Myocyte (in vitro differentiated cells): ENCODE measurements around the gene POM121. TPM values are rescaled to one million over a fixed set of nuclear protein-coding genes. Genes with fewer than 3 reads are reported as not detected.
"Not testable (repeated sequence)": the region's sequence is repeated elsewhere in the genome, so short reads cannot be mapped to it uniquely, and the experiment has no call there.

Source experiments
- DNase-seq: peaks from one replicate; pipeline ENCODE4 v3.0.0-alpha.2; 2012; ENCODE audit warnings: low read depth
- total RNA-seq: library from RNA; depleted of rRNA; stranded (reverse); fragments of >200 nt; gene quantifications from 2 replicates; pipeline ENCODE4 v1.2.3, GENCODE V29; 2014

The POM121 gene
- total RNA-seq, 1 donor from 2014 or later: 8.1 TPM

DNA sequence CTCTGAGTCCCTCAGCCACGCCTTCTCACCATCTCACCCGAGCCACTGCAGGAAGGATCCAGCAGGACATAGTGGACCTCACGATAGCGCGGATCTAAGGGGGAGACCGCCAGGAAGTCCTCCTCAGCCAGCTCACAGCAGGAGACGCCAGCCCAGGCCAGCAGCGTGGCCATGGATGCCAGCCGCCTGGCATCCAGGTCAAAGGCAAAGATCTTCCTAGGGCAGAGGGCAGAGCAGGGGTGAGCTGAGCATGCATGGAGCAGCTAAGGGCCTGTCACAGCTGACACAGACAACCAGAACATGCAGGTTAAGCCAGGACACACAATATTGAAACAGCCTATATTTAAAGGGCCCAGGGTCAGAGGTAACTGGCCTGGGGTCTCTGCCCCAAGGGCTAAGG is 24.4 kb downstream of the POM121 start:
- DNase-seq: not testable (repeated sequence)

DNA sequence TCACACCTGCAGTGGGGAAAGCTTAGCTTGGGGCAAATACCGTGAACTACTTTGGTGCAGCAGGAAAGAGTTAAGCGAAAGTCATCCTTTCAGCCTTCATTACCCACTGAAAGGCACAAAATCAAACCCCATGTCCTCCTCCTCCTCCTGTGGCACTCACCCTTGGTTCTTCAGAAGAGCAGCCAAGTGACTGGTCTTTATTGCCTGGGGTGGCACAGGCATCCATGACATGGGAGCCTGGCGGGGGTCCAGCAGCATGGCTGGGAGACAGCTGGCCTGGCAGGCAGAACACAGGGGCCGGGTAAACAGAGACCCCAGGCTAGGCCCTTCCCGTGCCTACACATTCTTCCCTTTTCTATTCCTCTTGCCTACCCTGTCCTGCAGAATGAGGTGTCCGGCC is 24.8 kb downstream of the POM121 start:
- DNase-seq: peak; percentile 70

DNA sequence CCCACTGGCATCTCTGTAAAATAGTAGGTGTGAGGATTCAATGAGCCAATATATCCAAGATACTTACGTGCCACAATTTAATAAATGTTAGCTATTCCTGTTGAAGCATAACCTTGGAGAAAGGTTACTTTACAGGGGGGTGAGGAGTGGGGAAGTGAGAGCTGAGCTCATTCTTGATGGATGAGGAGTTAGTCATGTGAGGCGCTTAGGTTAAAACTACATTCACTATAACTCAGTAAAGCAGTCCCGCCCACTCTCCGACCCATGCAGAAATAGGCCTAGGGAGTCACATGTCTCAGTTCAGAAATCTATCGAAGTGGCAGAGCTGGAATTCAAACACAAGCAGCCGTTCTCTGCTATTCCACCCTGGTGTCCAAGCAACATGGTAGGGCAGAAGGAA is 25.5 kb downstream of the POM121 start:
- not testable (repeated sequence) for DNase-seq

DNA sequence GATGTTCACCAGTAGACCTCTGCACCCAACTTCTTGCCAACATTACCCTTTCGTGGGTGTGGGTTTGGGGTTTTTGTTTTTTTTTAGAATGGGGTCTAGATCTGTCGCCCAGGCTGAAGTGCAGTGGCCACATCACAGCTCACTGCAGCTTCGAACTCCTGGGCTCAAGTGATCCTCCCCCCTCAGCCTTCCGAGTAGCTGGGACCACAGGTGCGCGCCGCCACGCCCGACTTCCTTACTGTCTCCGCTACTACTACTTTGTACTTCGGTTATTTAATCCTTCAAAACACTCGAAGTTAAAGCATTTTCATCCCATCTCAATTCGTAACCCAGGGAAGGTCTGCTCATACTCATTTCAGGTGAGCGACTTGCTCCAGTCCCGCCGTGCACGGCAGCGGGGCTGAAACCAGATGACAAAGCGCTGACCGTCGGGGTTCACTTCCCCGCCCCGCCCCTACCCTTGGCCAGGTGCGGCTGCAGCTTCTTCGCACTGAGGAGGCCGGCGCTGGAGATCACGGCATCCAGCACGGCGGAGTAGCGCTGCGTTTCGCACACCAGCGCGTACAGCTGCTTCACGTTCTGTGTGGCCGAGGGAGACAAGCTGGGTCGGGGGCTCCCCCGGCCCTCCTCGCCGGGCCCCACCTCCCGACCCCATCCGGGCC is 29.1 kb downstream of the POM121 start:
- not testable (repeated sequence) for DNase-seq

- DNase-seq: not testable (repeated sequence)
These were observed 29.8 kb downstream of the POM121 start for GRCh38 chr7:72954563-72955198.

DNA sequence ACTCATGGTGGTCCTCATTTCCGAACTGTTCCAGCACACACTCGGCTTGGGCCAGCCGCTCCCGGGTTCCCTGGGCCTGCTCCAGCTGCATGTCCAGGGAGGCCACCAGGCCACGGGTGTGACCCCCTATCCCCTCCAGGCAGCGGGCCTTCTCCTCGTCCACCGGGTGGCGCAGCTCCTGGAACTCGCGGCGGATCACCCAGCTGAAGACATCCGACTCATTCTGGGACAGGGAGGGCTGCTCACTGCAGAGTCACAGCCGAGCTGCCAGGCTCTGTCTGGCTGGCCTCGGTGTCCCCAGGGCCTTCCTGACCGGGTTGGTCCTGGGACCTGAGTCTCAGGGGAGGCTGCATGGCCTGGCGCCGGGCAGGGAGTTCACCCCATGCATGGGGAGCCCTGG is 35.1 kb downstream of the POM121 start:
- DNase-seq: not testable (repeated sequence)

DNA sequence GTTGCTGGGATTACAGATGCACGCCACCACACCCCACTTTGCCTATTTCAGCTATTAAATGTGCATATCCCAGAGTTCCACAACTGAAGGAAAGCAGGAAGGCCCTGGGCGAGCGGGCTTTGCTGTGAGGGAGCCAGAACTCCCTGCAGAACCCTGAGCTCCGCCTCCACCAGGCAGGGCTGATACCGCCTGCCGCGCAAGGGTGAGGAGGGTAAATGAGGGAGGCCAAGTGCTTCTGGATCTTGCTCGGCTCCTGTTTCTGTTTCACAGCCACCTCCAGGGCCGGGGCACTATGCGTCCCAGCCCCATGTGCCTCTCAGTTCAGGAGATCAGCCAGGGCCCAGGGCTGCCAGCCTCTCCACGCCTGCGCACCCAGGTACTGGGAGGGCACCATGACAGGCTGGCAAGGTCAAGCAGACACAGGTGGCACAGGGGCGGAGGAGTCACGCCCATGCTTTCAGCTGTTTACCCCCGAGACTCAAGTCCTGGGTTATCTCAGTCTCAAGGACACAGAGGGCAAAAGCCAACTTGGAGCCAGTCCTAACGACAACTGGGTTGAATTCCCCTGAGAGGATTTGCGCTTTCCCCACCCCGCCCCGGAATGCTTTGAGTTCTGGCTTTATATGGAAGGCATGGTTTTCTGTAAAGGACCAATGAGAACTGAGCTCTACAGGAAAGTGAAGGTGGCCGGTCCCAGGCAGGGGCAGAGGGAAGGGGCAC is 35.9 kb downstream of the POM121 start:
- DNase-seq: not testable (repeated sequence)

DNA sequence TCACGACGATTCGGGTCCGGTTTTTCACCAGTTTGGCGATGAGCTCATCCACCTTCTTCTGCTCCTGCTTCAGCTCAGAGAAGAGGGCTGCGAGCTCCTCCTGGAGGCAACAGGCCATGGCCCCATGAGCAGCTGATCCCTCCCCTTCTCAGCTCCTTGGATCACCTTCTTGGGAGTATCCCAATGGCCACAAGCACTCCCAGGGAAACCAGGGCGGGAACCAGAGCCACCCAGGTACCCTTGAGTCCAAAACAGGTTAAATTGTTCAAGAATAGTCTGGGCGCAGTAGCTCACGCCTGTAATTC is 36.4 kb downstream of the POM121 start:
- DNase-seq: not testable (repeated sequence)

GRCh38 chr7:72963056-72963455 is 38.2 kb downstream of the POM121 start:
- not testable (repeated sequence) for DNase-seq

- DNase-seq: not testable (repeated sequence)
These were observed 40.5 kb downstream of the POM121 start for GRCh38 chr7:72965186-72965975.

GRCh38 chr7:72966892-72967291 is 42.0 kb downstream of the POM121 start:
- not testable (repeated sequence) for DNase-seq

DNA sequence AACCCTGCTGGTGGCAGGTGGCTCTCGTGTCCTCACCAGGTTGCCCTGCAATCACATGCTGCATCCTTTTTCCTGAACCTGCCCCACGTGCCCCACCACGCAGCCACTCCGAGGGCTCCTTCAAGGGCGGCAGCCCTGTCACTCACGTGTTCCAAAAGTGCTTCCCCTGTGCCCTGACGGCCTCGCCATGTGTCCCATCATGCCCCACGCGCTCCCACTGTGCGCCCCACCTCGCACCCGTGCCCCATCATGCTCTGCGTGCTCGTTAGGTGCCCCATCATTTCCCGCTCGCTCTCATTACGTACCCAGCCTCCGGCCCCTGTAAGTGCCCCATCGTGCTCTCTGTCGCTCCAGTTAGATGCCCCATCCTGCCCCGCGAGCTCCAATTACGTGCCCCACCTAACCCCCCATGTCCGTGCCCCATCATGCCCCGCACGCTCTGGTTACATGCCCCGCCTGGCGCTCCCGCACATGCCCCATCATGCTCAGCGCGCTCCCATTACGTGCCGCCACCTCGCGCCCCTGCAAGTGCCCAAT is 44.2 kb downstream of the POM121 start, which contains the start of gene TRIM74:
Gene TRIM74, minus strand, starts transcription at position 487 of the 537 bp plus-strand sequence. CDS start 3,309 bp downstream, outside the sequence.
- not testable (repeated sequence) for DNase-seq

DNA sequence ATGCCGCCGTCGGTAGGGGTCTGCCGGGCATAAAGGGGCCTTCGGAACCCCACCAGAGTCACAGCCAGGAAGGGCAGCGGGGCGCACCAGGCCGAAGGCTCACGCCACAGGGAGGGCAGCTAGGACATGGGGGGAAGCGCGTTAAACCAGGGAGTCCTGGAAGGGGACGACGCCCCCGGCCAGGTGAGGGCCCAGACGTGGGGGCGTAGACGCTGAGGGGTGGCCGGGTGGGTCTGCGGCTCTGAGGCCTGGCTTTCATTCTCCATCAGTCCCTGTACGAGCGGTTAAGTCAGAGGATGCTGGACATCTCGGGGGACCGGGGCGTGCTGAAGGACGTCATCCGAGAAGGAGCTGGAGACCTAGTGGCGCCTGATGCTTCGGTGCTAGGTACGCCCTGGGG is 44.8 kb downstream of the POM121 start:
- DNase-seq: not testable (repeated sequence)

DNA sequence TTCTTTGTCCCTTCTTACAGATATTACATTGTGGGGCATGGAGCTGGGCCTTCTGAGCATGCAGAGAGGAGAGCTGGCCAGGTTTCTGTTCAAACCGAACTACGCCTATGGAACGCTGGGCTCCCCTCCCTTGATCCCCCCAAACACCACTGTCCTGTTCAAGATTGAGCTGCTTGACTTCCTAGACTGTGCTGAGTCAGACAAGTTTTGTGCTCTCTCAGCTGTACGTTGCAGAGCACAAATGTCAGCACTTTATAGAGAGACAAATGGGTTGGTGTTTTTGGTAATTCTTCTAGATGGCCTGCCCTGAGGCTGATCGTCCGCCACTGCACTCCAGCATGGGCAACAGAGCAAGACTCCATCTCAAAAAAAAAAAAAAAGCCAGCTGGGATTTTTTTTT is 46.6 kb downstream of the POM121 start:
- DNase-seq: not testable (repeated sequence)

DNA sequence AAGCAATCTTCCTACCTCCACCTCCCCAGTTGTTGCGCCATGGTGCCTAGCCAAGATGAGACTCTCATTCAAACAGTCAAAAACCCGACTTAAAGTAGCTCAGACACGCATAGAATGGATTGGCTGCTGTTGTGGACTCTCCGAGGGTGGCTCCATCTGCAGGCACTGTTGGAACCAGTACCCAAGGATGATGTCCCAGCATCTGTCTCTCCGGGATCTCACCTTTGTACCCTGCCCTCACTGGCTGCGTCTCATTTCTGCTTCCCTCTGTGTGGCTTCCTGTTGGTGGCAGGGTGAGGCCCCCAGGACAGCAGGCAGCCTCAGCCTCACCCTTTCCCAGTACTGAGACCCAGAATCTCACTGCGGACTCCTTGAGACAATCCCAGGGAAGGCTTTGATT is 49.9 kb downstream of the POM121 start:
- DNase-seq: not testable (repeated sequence)

DNA sequence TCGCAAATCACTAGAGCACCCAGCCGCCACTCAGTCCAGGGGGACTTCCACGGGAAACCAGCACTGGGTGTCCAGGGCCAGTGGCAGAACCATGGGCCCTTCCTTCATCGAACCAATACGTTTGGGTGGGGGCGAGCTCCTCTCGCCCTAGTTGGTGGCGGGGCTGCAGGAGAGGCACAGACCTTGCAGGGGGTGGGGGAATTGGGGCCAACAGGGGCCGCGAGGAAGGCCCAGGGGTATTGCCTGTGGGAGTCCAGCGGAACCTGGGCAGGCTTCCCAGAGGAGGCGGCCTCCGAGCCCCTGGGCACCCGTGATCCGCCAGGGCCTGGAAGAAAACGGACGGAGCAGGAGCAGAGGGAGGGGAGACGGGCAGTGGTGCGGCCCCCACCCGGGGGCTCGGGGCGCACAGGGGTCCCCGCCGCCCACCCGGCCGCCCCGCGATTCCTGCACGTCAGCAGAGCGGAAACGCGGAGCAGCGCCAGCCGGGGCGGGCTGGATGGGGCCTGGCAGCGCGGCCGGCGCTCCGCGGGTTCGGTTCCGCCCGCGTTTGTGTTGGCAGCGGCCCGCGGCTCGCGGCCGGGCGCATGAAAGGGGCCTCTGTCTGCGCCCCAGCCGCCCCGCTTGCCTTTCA is 50.9 kb downstream of the POM121 start:
- not testable (repeated sequence) for DNase-seq

DNA sequence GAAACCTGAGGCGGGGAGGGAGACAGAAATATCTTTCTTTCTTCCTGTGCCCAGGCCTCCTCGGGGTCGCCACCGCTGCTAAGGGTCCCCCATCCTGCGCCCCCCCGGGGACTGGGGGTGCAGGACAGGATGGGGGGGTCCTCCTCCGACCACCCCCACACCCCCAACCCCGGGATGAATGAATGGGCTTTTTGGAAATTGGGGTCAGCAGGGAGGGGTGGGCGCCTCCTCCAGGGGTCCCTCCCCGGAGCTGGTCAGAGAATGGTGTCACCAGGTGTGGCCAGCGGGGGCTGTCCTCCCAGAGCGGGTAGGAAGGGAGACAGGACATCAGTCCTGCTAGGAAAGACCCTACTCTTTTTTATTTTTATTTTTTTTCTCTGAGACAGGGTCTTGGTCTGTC is 51.5 kb downstream of the POM121 start:
- DNase-seq: not testable (repeated sequence)

GRCh38 chr7:72980382-72980781 is 55.5 kb downstream of the POM121 start:
- not testable (repeated sequence) for DNase-seq

- DNase-seq: not testable (repeated sequence)
These were observed 57.2 kb downstream of the POM121 start for GRCh38 chr7:72982084-72982483.

GRCh38 chr7:72990146-72990913 is 65.4 kb downstream of the POM121 start:
- DNase-seq: not testable (repeated sequence)
